NOMO-1 (cell line): ENCODE results near the gene KRTAP10-2.

ENCODE experiments used
- DNase-seq, 2 experiments: peaks; one replicate each; lab custom pipeline; 2025; ENCODE audit not compliant: unreplicated experiment in 2 of 2; lab: John Stamatoyannopoulos, UW

Gene KRTAP10-2

GRCh38 chr21:44527156-44527982 is 23.9 kb downstream of the KRTAP10-2 start:
- no peak for DNase-seq

GRCh38 chr21:44526096-44526997 is 25.0 kb downstream of the KRTAP10-2 start:
- no peak for DNase-seq

GRCh38 chr21:44525391-44526095 is 25.8 kb downstream of the KRTAP10-2 start:
- DNase-seq, result no peak

- no peak for DNase-seq
Measured at GRCh38 chr21:44524414-44525371, 26.6 kb downstream of the KRTAP10-2 start.

GRCh38 chr21:44523567-44524413 is 27.5 kb downstream of the KRTAP10-2 start:
- DNase-seq, result no peak

- DNase-seq, result no peak
Measured at GRCh38 chr21:44522753-44523204, 28.5 kb downstream of the KRTAP10-2 start.

GRCh38 chr21:44521928-44522752 is 29.2 kb downstream of the KRTAP10-2 start:
- no peak for DNase-seq

GRCh38 chr21:44521301-44521927 is 29.9 kb downstream of the KRTAP10-2 start:
- DNase-seq, result no peak

GRCh38 chr21:44520326-44521300 is 30.7 kb downstream of the KRTAP10-2 start:
- DNase-seq, result no peak

- DNase-seq, result no peak
Measured at GRCh38 chr21:44519346-44520325, 31.7 kb downstream of the KRTAP10-2 start.

- DNase-seq, result no peak
Measured at GRCh38 chr21:44518686-44519085, 32.6 kb downstream of the KRTAP10-2 start.

- DNase-seq, result no peak
Measured at GRCh38 chr21:44517175-44517899, 34.0 kb downstream of the KRTAP10-2 start.

- no peak for DNase-seq
Measured at GRCh38 chr21:44516828-44517174, 34.5 kb downstream of the KRTAP10-2 start.

GRCh38 chr21:44516342-44516741 is 35.0 kb downstream of the KRTAP10-2 start:
- DNase-seq, result no peak
